ENCODE measurements around the gene KRTCAP3. TPM values are rescaled to one million over a fixed set of nuclear protein-coding genes. Genes with fewer than 3 reads are reported as not detected.

KRTCAP3 gene
- total RNA-seq, 1 experiment from 2014 or later: 62.9 TPM

- H2AFZ ChIP-seq: peak within 1 kb of the TSS; percentile 93
- no peaks in the 10 kb centered on the region for H3K27me3 ChIP-seq (ENCODE audit: insufficient read depth, low read depth)
- peak within 1 kb of the TSS; percentile 80 for H3K27ac ChIP-seq
- peaks cover 12% of the 10 kb centered on the region; the same call in 1 of the 2 replicates for H3K36me3 ChIP-seq (ENCODE audit: low read depth)
- no peaks in the 10 kb centered on the region for H3K9me2 ChIP-seq (ENCODE audit: insufficient read depth)
- no TSS peak for BruUV-seq (replicated peaks)
- peaks cover 28% of the 10 kb centered on the region for H3K4me1 ChIP-seq (replicated peaks; ENCODE audit: insufficient read depth)
- intact Hi-C loops (cut with micrococcal nuclease; ENCODE audit: unreplicated experiment): loop anchor here (1.0 to 5.0 kb wide), 2 partner anchors 19 to 218 kb away; partner anchors contain the start of genes CCDC121, GPN1 and NRBP1
- H3K4me3 ChIP-seq: peak within 1 kb of the TSS; percentile 97
- no peak for TF ChIP-seq EZH2 (IDR thresholded peaks at IDR 0.05; ENCODE audit: low read depth)
- no peak for TF ChIP-seq CTCF (conservative IDR thresholded peaks at IDR 0.05)
- H3K4me2 ChIP-seq: peak within 1 kb of the TSS; percentile 98
- H3F3A ChIP-seq (ENCODE audit: insufficient read depth, low read depth): peaks cover 43% of the 10 kb centered on the region
- H4K20me1 ChIP-seq (ENCODE audit: insufficient read depth): peaks cover 37% of the 10 kb centered on the region
- ChIA-PET POLR2A (ENCODE audit: unreplicated experiment) (interaction anchor here (0.6 to 1.0 kb wide), 4 partner anchors 33 to 1346 kb away, joined by 3 to 7 read pairs (median 3); no protein-coding TSS in a partner anchor), CTCF (no interaction called here)
- H3K9me3 ChIP-seq (ENCODE audit: insufficient read depth, low read depth): no peaks in the 10 kb centered on the region
- DNase-seq: peak; percentile 86 to 97
- H3K79me2 ChIP-seq (ENCODE audit: low read depth): peaks cover 48% of the 10 kb centered on the region
Observed at GRCh38 chr2:27409321-27410073, 32.7 kb upstream of the KRTCAP3 start, which contains the start of gene PPM1G. Gene PPM1G (minus strand): TSS chr2:27409591. CDS start chr2:27409422, 169 bp downstream.

GRCh38 chr2:27412419-27413152 lies 29.6 kb upstream of the KRTCAP3 start:
- Histone ChIP-seq H3K9me3 (ENCODE audit: insufficient read depth, low read depth) (no peaks in the 10 kb centered on the region), H2AFZ (no peak overlapping the region), H3K4me2 (no peak overlapping the region), H4K20me1 (ENCODE audit: insufficient read depth) (peaks cover 8% of the 10 kb centered on the region), H3K4me3 (no peak overlapping the region), H3K27ac (no peak overlapping the region), H3K79me2 (ENCODE audit: low read depth) (peaks cover 17% of the 10 kb centered on the region), H3K36me3 (ENCODE audit: low read depth) (peaks cover under 1% of the 10 kb centered on the region; the same call in 1 of the 2 replicates), H3F3A (ENCODE audit: insufficient read depth, low read depth) (peaks cover 43% of the 10 kb centered on the region), H3K27me3 (ENCODE audit: insufficient read depth, low read depth) (no peaks in the 10 kb centered on the region), H3K4me1 (replicated peaks; ENCODE audit: insufficient read depth) (peaks cover 16% of the 10 kb centered on the region), H3K9me2 (ENCODE audit: insufficient read depth) (no peaks in the 10 kb centered on the region)
- ChIA-PET CTCF (no interaction called here), POLR2A (ENCODE audit: unreplicated experiment) (no interaction called here)
- no peak for DNase-seq
- intact Hi-C loops (cut with micrococcal nuclease; ENCODE audit: unreplicated experiment): no loop called here
- no peak for TF ChIP-seq EZH2 (IDR thresholded peaks at IDR 0.05; ENCODE audit: low read depth)
- TF ChIP-seq CTCF (conservative IDR thresholded peaks at IDR 0.05): no peak
- BruUV-seq (replicated peaks): no TSS peak

- Histone ChIP-seq H2AFZ (no peak overlapping the region), H3K4me2 (no peak overlapping the region), H3K79me2 (ENCODE audit: low read depth) (no peaks in the 10 kb centered on the region), H3K4me3 (no peak overlapping the region), H3K27ac (no peak overlapping the region), H3K4me1 (replicated peaks; ENCODE audit: insufficient read depth) (peaks cover 13% of the 10 kb centered on the region), H4K20me1 (ENCODE audit: insufficient read depth) (no peaks in the 10 kb centered on the region), H3K27me3 (ENCODE audit: insufficient read depth, low read depth) (no peaks in the 10 kb centered on the region), H3F3A (ENCODE audit: insufficient read depth, low read depth) (peaks cover 34% of the 10 kb centered on the region), H3K9me2 (ENCODE audit: insufficient read depth) (no peaks in the 10 kb centered on the region), H3K9me3 (ENCODE audit: insufficient read depth, low read depth) (no peaks in the 10 kb centered on the region), H3K36me3 (ENCODE audit: low read depth) (no peaks in the 10 kb centered on the region)
- no peak for DNase-seq
- ChIA-PET POLR2A (ENCODE audit: unreplicated experiment) (no interaction called here), CTCF (no interaction called here)
- intact Hi-C loops (cut with micrococcal nuclease; ENCODE audit: unreplicated experiment): no loop called here
- BruUV-seq (replicated peaks): no TSS peak
- TF ChIP-seq EZH2 (IDR thresholded peaks at IDR 0.05; ENCODE audit: low read depth) (no peak), CTCF (conservative IDR thresholded peaks at IDR 0.05) (no peak)
Observed at GRCh38 chr2:27416151-27416550, 26.0 kb upstream of the KRTCAP3 start.
